ENCODE data around the gene PMM2.
"Not testable (repeated sequence)": the region's sequence is repeated elsewhere in the genome, so short reads cannot be mapped to it uniquely, and the experiment has no call there.

The PMM2 gene

DNA sequence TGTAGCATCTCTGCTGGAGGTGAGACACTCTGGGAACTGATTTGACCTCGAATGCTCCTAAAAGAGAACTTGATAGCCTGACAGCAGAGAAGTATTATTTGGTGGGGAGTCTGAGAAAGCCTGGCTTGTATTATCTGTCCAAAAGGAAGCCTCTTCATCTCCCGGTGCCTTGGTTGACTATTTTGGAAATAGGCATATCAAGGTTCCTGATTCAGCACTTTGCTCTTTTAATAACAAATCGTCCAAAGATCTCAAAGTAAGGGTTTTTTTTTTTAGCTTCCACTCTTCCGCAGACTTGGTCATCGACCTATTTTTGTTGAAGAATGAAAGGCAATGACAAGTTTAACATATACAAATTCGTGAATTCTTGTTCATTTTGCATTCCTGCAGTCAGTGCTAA, 15.0 kb upstream of the PMM2 start:
- DNase-seq (ENCODE audit: low spot score) = no peak

- DNase-seq (ENCODE audit: low spot score) = no peak
Observed at GRCh38 chr16:8785408-8785807, 12.2 kb upstream of the PMM2 start.

GRCh38 chr16:8786316-8786715, 11.3 kb upstream of the PMM2 start:
- not testable (repeated sequence) for DNase-seq (ENCODE audit: low spot score)

DNA sequence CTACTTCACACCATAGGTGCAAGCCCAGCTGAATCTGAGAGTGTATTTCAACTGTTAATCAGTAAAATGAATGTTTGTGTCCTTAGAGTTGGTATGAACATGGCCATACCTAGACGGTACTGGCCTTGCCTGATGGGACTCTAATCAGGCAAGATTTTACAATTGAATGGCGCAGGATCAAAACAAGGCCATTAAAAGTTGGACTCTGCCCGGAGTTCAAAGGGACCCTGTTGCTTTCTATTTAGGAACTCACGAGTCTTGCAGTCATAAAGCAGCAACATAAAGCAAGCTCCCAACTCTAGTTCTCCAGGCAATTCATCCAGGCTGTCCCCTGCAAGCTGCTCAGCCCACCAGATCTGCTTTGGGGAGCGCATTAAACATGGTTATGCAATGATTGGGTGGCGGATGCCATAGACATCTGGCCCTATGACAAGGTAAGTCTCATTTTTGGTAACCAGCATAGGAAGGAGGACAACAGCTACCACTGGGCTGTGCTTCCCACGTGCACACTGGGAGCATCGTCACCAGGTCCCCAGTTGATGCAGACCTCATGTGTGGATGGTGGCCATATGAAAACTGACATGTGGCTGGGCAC, 9.0 kb upstream of the PMM2 start:
- no peak for DNase-seq (ENCODE audit: low spot score)

DNA sequence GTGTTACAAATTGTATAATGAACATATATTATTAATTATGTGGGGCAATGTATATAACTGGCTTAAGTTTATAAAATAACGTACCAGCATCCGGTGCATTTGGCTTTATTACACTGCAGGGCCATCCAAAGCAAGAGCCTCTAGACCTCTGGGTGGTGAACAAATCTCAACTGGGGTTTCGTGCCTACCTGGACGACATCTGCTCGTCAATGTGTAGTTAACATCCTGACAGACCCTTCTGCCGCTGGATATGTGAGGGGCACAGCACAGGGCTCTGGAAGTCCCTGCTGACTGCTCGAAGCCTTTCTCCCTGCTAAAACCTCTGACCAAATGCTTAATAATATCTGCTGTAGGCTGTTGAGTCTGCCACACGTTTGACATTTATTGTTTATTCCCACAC, 2.5 kb upstream of the PMM2 start:
- no peak for DNase-seq (ENCODE audit: low spot score)

GRCh38 chr16:8795818-8796217, 1.8 kb upstream of the PMM2 start:
- no peak for DNase-seq (ENCODE audit: low spot score)

GRCh38 chr16:8796469-8797363, 923 bp upstream of the PMM2 start:
- no peak for DNase-seq (ENCODE audit: low spot score)

GRCh38 chr16:8798174-8798527, 512 bp downstream of the PMM2 start:
- no peak for DNase-seq (ENCODE audit: low spot score)

- DNase-seq (ENCODE audit: low spot score) = no peak
Observed at GRCh38 chr16:8798535-8799157, 1.0 kb downstream of the PMM2 start.

- DNase-seq (ENCODE audit: low spot score) = no peak
Observed at GRCh38 chr16:8801701-8802100, 4.1 kb downstream of the PMM2 start.

GRCh38 chr16:8803733-8804132, 6.1 kb downstream of the PMM2 start:
- not testable (repeated sequence) for DNase-seq (ENCODE audit: low spot score)

GRCh38 chr16:8804313-8804712, 6.7 kb downstream of the PMM2 start:
- DNase-seq (ENCODE audit: low spot score) = no peak

DNA sequence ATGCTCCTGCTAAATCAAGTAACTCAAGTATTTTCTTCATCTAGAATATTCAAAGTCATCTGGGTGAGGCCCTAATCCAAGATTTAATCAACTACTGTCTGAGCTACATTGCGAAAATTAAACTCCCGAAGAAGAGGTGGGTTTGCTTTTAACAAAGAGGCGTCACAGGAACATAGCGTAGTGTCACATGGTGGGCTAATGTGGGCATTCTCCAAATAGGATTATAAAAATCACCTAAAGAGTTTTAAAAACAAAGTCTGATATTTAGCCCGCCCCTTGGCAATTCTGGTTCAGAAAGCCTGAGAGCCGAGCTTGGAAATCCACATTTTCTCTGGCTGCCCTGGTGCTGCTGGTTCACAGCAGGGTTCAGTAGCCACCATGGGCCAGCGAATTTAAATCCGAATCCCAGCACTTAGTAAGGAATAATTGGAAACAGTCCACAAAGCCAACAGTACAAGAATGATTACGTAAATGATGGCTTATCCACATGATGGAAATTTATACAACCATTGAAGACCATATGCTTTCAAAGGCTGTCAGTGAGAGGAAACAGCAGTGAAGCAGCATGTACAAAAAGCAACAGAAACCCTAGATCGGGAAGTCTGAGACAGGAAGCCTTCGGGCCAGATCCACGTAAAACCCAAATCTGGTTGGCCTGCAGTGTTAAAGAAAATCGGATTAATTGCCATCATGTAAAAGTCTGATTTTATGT, 8.8 kb downstream of the PMM2 start:
- no peak for DNase-seq (ENCODE audit: low spot score)

DNA sequence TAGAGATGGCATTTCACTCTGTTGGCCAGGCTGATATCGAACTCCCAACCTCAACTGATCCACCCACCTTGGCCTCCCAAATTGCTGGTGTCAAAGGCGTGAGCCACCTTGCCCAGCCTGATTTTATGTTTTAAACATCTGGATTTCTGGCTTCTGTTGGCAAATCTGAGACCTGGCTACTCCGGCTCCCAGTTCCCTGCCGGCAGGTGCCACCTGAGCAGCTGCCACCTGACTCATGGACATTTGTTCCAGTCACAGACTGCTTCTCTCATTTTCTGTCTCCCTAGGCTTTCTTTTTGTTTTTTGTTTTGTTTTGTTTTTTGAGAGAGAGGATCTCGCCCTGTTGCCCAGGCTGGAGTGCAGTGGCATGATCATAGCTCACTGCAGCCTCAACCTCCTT, 9.6 kb downstream of the PMM2 start:
- DNase-seq (ENCODE audit: low spot score) = no peak

DNA sequence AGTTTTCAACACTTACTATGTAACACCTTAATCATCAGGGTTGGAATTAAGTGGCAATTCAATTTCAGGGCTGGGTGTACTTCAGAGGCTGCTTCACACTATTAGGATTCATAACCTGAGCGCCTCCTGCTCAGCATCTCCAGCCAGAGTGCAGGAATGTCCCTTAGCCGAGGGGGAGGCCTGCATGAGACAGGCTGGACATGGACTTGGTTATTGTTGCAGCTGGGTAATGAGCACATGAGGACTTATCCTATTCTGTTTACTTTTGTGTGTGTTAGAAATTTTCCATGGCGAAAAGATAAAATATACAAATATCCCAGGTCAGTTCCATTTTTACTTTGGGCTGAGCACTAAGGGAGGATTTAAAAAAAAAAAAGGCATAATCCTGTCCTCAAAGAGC, 10.4 kb downstream of the PMM2 start:
- DNase-seq (ENCODE audit: low spot score) = no peak

DNA sequence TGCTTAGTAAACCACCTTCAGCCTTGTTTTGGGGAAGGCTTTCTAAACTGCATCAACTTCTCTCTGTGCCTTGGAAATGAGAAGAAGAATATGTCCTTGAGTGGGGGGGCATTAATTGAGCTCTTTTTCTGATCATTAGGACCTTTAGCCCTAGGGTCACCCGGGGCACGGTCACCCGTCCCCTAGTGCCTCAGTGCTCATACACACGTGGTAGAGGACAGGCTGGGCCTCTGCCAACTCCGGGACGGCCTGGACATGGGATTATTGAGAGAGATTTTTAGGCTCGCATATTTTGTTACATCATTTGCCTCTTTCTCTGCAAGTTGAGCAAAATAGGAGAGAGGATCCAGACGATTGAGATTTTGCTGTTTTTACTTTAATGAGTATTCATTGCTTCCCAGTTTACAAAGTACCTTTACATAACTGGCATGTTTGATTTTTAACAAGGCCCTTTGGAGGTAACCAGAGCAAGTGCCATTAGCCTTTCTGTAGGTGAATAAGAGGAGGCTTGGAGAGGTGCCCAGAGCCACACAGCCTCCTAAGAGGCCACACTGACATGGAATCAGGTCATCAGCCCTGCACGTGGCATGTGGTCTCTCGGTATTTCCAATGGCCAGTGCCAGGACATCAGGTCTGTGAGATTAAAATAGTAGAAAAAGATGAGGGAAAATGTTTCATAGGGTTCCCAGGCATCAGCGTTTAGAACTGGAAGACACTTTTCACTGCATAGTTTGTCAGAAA, 11.1 kb downstream of the PMM2 start:
- DNase-seq (ENCODE audit: low spot score) = no peak

DNA sequence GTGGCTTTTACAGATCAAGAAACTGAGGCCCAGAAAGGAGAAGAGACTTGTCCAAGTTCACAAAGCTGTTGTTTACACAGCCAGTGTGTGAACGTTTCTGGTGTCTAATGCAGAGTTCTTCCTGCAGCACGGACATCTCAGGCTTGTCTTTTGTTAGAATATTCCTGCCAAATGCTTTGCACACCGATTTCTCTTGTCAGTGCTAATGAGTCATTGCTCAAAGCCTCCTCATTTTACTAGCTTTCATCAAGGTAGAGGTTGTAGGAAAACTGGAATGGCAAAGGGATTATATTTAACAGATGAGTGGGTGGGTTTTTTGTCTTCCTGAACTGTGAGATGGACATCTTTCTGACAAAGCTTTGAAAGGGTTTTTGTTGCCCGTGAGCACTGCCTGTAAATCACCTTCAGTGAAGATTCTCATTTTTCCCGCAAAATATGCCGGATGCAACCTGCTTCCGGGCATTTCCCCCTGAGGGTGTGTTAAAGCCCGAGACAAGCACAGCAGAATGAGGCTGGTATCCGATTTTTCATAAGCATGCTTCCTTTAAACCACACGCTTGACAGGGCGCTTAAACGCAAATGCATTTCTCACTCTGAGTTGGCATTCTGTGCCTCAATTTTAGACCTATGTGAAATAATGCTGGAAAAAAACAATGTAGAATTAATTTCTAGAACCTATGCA, 14.7 kb downstream of the PMM2 start:
- no peak for DNase-seq (ENCODE audit: low spot score)

DNA sequence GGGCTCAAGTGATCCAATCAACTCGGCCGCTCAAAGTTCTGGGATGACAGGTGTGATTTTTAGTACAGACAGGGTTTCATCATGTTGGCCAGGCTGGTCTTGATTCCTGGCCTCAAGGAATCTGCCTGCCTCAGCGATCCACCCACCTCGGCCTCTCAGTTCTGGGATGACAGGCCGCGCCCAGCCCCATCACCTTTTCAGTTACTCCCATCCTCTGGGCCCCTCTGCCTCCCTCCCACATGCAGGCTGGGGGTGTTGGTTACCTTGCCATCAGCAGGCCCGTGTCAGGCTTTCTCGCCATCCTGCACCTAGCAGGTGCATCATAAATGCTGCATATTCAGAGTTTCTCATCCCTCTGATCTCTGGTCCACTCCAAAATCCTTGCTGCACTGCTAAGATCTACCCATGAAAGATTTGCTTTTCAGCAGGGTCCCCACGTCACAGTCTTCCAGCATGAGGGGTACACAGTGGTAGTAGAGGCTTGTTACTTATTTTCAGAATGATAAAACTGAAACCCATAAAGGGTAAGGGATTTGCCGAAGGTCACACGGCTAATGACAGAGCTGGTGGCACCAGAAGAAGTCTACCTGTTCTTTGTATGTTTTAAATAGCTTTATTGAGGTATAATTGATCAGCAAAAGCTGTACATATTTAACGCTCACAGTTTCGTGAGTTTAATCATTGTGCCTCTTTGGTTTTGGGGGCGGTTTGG, 16.6 kb downstream of the PMM2 start:
- no peak for DNase-seq (ENCODE audit: low spot score)

DNA sequence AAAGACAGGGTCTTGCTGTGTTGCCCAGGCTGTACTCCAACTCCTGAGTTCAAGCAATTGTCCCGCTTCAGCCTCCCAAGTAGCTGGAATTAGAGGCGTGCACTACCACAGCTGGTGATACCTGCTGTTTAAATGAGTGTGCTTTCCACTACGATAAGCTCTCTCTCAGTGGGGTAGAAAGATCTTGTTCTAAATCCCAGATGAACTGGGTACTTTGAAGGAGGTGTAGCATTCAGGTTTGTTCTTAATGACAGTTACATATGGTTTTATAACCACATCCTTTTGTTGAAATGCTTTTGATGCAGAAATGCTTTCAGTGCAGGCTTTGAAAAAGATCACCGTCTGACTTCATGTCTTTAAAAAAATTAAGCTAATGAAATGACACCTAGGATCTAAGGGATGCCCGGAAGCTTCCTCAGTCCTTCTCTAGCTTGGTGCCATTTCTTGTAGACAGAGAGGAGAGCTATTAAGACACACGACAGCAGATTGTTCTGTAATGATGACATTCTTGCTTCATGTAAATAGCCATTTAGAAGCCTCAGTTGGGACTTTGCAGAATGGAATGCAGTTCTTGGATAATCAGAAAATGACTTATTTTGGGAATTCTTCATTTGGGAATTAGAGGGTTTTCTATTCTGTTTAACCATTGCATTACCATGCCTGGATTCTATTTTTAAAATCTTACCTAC, 19.5 kb downstream of the PMM2 start:
- no peak for DNase-seq (ENCODE audit: low spot score)

All from ecto neural progenitor cell (in vitro differentiated cells).